ENCODE results near the gene ANGPTL2.

- TF ChIP-seq CTCF (IDR thresholded peaks at IDR 0.05 in 4 of 5, conservative IDR thresholded peaks at IDR 0.05 in 1 of 5) = no peak
- TF ChIP-seq POLR2A (IDR thresholded peaks at IDR 0.05) = peak; percentile 14 to 35
Observed at GRCh38 chr9:127128341-127129072, 6.1 kb upstream of the ANGPTL2 start.

Data from gastrocnemius medialis (tissue), 4 donors.